ENCODE results near the gene SLC38A11. TPM values are rescaled to one million over a fixed set of nuclear protein-coding genes. Genes with fewer than 3 reads are reported as not detected.

The SLC38A11 gene
- polyA plus RNA-seq, 1 donor (not counting 4 experiments of a cell fraction or from before 2014, with no cell fraction given): not detected

GRCh38 chr2:164846276-164846675 is 109.0 kb downstream of the SLC38A11 start:
- Histone ChIP-seq H3K36me3 (ENCODE audit: control insufficient read depth in 2 of 2, extremely low read depth in 1 of 2, insufficient read depth in 2 of 2, low read length in 2 of 2) (no peaks in the 10 kb centered on the region), H3K79me2 (ENCODE audit: control insufficient read depth, insufficient read depth, low read length) (no peaks in the 10 kb centered on the region), H2AFZ (ENCODE audit: control insufficient read depth, low read length) (no peak overlapping the region), H3K4me1 (ENCODE audit: control insufficient read depth, extremely low read depth, insufficient read depth, low read length) (peaks cover 32% of the 10 kb centered on the region), H4K20me1 (ENCODE audit: control insufficient read depth, extremely low read depth, insufficient read depth, low read length) (no peaks in the 10 kb centered on the region), H3K9me1 (ENCODE audit: control insufficient read depth, extremely low read depth, insufficient read depth, low read length) (no peaks in the 10 kb centered on the region), H3K9ac (ENCODE audit: control insufficient read depth, extremely low read depth, insufficient read depth, low read length) (no peak overlapping the region), H3K9me3 (ENCODE audit: control insufficient read depth, low read depth, low read length) (no peaks in the 10 kb centered on the region), H3K4me3 (ENCODE audit: control insufficient read depth in 2 of 3, extremely low read depth in 1 of 3, insufficient read depth in 2 of 3, low read depth in 1 of 3, low read length in 3 of 3) (no peak overlapping the region), H3K27ac (ENCODE audit: control insufficient read depth, insufficient read depth, low read length) (no peak overlapping the region), H3K27me3 (ENCODE audit: control insufficient read depth, extremely low read depth, insufficient read depth, low read length) (no peaks in the 10 kb centered on the region), H3K4me2 (ENCODE audit: control insufficient read depth, extremely low read depth, insufficient read depth, low read depth, low read length) (no peak overlapping the region)
- DNase-seq (ENCODE audit: low read depth, low spot score): no peak
- TF ChIP-seq, protein P1, sequence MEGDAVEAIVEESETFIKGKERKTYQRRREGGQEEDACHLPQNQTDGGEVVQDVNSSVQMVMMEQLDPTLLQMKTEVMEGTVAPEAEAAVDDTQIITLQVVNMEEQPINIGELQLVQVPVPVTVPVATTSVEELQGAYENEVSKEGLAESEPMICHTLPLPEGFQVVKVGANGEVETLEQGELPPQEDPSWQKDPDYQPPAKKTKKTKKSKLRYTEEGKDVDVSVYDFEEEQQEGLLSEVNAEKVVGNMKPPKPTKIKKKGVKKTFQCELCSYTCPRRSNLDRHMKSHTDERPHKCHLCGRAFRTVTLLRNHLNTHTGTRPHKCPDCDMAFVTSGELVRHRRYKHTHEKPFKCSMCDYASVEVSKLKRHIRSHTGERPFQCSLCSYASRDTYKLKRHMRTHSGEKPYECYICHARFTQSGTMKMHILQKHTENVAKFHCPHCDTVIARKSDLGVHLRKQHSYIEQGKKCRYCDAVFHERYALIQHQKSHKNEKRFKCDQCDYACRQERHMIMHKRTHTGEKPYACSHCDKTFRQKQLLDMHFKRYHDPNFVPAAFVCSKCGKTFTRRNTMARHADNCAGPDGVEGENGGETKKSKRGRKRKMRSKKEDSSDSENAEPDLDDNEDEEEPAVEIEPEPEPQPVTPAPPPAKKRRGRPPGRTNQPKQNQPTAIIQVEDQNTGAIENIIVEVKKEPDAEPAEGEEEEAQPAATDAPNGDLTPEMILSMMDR (optimal IDR thresholded peaks at IDR 0.05 in 1 of 3, IDR thresholded peaks at IDR 0.05 in 1 of 3, conservative IDR thresholded peaks at IDR 0.05 in 1 of 3; ENCODE audit: extremely low read depth in 1 of 3, insufficient read depth in 2 of 3, low read length in 3 of 3): no peak
- no peak for TF ChIP-seq EZH2 (IDR thresholded peaks at IDR 0.05; ENCODE audit: low read length)
- FAIRE-seq: no peak
- dilution Hi-C loops (cut with MboI; ENCODE audit: extremely low pct_ligation_motif_present, low sequenced_read_pairs): no loop called here

Small RNAs within 50 kb of the gene (small RNA-seq; reads per million reads assigned to genes)
- 0 to 0.25 (median 0) reads per million in 3 experiments for gene RNA5SP110 (ENCODE audit: insufficient read length in 3 of 3, low read depth in 3 of 3, low replicate concordance in 1 of 3)
- gene RNA5SP111 (ENCODE audit: insufficient read length in 3 of 3, low read depth in 3 of 3, low replicate concordance in 1 of 3): 0 reads per million in 3 experiments

Other genes with a start within 250 kb of the SLC38A11 start
- 11.1 to 25.6 TPM (median 14.9 TPM) in 3 replicates for gene COBLL1, start 113.7 kb downstream of the SLC38A11 start, polyA plus RNA-seq
- 0.01 TPM in 1 of 3 replicates, not detected in the others for gene SCN3A, start 248.5 kb upstream of the SLC38A11 start, polyA plus RNA-seq

Measured in keratinocyte (primary cell).